Measurements from ENCODE around the gene NDUFS5. TPM values are rescaled to one million over a fixed set of nuclear protein-coding genes. Genes with fewer than 3 reads are reported as not detected.
"Not testable (repeated sequence)": the region's sequence is repeated elsewhere in the genome, so short reads cannot be mapped to it uniquely, and the experiment has no call there.

The NDUFS5 gene
- total RNA-seq, 1 donor = 272 TPM

DNA sequence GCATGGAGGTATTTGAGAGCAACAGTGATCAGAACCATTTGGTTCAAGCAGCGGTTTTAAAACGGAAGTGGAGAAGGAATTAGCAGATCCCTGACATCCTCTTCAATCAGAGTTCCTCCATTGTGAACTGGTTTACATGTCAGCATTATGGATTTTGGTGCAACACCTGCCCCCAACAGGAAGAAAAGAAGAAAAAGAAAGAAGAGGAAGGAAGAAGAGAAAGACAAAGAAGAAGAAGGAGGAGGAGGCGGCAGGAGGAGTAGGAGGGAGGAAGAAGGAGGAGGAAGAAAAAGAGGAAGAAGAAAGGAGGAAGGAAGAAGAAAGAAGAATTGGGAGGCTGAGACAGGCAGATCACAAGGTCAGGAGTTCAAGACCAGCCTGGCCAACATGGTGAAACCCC lies 17.4 kb downstream of the NDUFS5 start:
- H3K9me3 ChIP-seq (ENCODE audit: low read depth, low read length) = no peaks in the 10 kb centered on the region
- H3K27me3 ChIP-seq (ENCODE audit: insufficient read depth, low read length) = no peaks in the 10 kb centered on the region
- no peak overlapping the region for H3K4me3 ChIP-seq (ENCODE audit: low read length)
- H3K4me1 ChIP-seq (ENCODE audit: insufficient read depth, low read length) = peaks cover 7% of the 10 kb centered on the region

GRCh38 chr1:39044762-39045161 lies 18.6 kb downstream of the NDUFS5 start:
- Histone ChIP-seq H3K4me3 (ENCODE audit: low read length) (no peak overlapping the region), H3K27me3 (ENCODE audit: insufficient read depth, low read length) (no peaks in the 10 kb centered on the region), H3K9me3 (ENCODE audit: low read depth, low read length) (no peaks in the 10 kb centered on the region), H3K4me1 (ENCODE audit: insufficient read depth, low read length) (peaks cover 7% of the 10 kb centered on the region)

DNA sequence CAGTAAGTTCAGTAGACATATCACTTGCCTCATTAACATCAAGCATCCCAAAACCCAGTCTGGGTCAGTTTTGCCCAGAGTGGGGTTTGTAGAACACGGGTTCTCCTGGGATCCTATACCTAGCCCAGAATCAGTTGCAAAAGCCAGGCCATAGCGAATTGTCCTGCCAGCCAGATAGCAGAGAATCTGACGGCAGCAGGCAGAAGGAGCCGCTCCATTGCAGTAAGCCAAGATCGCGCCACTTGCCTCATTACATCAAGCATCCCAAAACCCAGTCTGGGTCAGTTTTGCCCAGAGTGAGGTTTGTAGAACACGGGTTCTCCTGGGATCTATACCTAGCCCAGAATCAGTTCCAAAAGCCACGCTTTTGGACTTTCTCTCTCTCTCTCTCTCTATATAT lies 19.1 kb downstream of the NDUFS5 start:
- Histone ChIP-seq H3K9me3 (ENCODE audit: low read depth, low read length) (no peaks in the 10 kb centered on the region), H3K4me3 (ENCODE audit: low read length) (no peak overlapping the region), H3K4me1 (ENCODE audit: insufficient read depth, low read length) (peaks cover 7% of the 10 kb centered on the region), H3K27me3 (ENCODE audit: insufficient read depth, low read length) (no peaks in the 10 kb centered on the region)

GRCh38 chr1:39046613-39047210 lies 20.6 kb downstream of the NDUFS5 start:
- no peaks in the 10 kb centered on the region for H3K27me3 ChIP-seq (ENCODE audit: insufficient read depth, low read length)
- H3K9me3 ChIP-seq (ENCODE audit: low read depth, low read length) = no peaks in the 10 kb centered on the region
- peaks cover 7% of the 10 kb centered on the region for H3K4me1 ChIP-seq (ENCODE audit: insufficient read depth, low read length)
- H3K4me3 ChIP-seq (ENCODE audit: low read length) = no peak overlapping the region

- no peaks in the 10 kb centered on the region for H3K27me3 ChIP-seq (ENCODE audit: insufficient read depth, low read length)
- H3K4me3 ChIP-seq (ENCODE audit: low read length) = no peak overlapping the region
- no peaks in the 10 kb centered on the region for H3K9me3 ChIP-seq (ENCODE audit: low read depth, low read length)
- peaks cover 7% of the 10 kb centered on the region for H3K4me1 ChIP-seq (ENCODE audit: insufficient read depth, low read length)
These were observed 21.5 kb downstream of the NDUFS5 start for GRCh38 chr1:39047374-39048229.

- no peaks in the 10 kb centered on the region for H3K27me3 ChIP-seq (ENCODE audit: insufficient read depth, low read length)
- H3K9me3 ChIP-seq (ENCODE audit: low read depth, low read length) = no peaks in the 10 kb centered on the region
- H3K4me3 ChIP-seq (ENCODE audit: low read length) = no peak overlapping the region
- peaks cover 5% of the 10 kb centered on the region for H3K4me1 ChIP-seq (ENCODE audit: insufficient read depth, low read length)
These were observed 22.7 kb downstream of the NDUFS5 start for GRCh38 chr1:39048745-39049370.

DNA sequence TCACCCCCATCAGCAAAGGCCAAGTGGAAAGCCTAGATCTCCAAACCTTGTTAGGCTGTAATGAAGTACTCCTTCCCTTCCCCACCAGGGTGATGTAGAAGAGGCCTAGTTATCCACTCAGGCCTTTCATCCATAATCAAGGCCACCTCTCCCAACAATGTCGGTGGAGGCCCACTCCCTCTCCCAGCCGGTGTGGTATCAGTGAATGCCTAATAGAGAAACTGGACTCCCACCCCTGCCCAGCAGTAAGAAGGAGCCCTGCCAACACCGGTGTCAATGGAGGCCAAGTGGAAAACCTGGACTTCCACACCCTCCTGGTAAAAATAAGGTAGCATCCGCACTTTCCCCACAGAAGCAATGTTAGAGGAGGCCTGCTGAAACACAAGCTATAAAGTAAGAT lies 23.9 kb downstream of the NDUFS5 start:
- Histone ChIP-seq H3K27me3 (ENCODE audit: insufficient read depth, low read length) (no peaks in the 10 kb centered on the region), H3K4me3 (ENCODE audit: low read length) (no peak overlapping the region), H3K4me1 (ENCODE audit: insufficient read depth, low read length) (no peaks in the 10 kb centered on the region), H3K9me3 (ENCODE audit: low read depth, low read length) (no peaks in the 10 kb centered on the region)

- not testable (repeated sequence) for H3K4me3 ChIP-seq (ENCODE audit: low read length); H3K9me3 ChIP-seq (ENCODE audit: low read depth, low read length); H3K27me3 ChIP-seq (ENCODE audit: insufficient read depth, low read length); H3K4me1 ChIP-seq (ENCODE audit: insufficient read depth, low read length)
These were observed 25.2 kb downstream of the NDUFS5 start for GRCh38 chr1:39051193-39051850.

- Histone ChIP-seq H3K4me3 (ENCODE audit: low read length) (no peak overlapping the region), H3K27me3 (ENCODE audit: insufficient read depth, low read length) (no peaks in the 10 kb centered on the region), H3K4me1 (ENCODE audit: insufficient read depth, low read length) (no peaks in the 10 kb centered on the region), H3K9me3 (ENCODE audit: low read depth, low read length) (no peaks in the 10 kb centered on the region)
These were observed 25.8 kb downstream of the NDUFS5 start for GRCh38 chr1:39051956-39052355.

GRCh38 chr1:39055213-39055710 lies 29.1 kb downstream of the NDUFS5 start:
- not testable (repeated sequence) for H3K4me3 ChIP-seq (ENCODE audit: low read length); H3K9me3 ChIP-seq (ENCODE audit: low read depth, low read length); H3K27me3 ChIP-seq (ENCODE audit: insufficient read depth, low read length); H3K4me1 ChIP-seq (ENCODE audit: insufficient read depth, low read length)

- H3K4me1 ChIP-seq (ENCODE audit: insufficient read depth, low read length); H3K9me3 ChIP-seq (ENCODE audit: low read depth, low read length); H3K4me3 ChIP-seq (ENCODE audit: low read length); H3K27me3 ChIP-seq (ENCODE audit: insufficient read depth, low read length): not testable (repeated sequence)
These were observed 35.4 kb downstream of the NDUFS5 start for GRCh38 chr1:39061516-39061915.

DNA sequence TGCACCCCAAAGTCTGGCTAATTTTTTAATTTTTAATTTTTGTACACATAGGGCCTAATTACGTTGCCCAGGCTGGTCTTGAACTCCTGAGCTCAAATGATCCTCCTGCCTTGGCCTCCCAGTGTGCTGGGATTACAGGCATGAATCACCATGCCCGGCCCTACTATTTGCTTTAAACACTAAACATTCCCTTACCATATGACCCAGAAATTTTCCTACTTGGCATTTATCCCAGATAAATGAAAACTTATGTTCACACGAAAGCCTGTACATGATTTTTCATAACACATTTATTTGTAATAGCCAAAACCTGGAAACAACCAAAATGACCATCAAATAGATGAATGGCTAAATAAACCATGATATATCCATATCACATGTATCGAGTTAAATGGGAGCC lies 35.8 kb downstream of the NDUFS5 start:
- Histone ChIP-seq H3K4me1 (ENCODE audit: insufficient read depth, low read length) (no peaks in the 10 kb centered on the region), H3K9me3 (ENCODE audit: low read depth, low read length) (no peaks in the 10 kb centered on the region), H3K27me3 (ENCODE audit: insufficient read depth, low read length) (no peaks in the 10 kb centered on the region), H3K4me3 (ENCODE audit: low read length) (no peak overlapping the region)

DNA sequence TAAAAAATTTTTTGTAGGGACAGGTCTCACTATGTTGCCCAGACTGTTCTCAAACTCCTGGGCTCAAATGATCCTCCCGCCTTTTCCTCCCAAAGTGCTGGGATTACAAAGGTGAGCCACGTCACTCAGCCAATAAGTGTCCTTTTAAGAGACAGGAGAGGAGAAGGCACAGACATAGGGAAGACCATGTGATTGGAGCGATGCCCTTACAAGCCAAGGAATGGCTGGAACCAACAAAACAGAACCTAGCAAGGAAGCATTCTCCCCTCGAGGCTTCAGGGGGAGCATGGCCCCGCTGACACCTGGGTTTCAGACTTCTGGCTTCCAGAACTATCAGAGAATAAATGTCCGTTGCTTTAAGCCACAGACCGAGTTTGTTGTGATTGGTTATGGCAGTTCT lies 37.0 kb downstream of the NDUFS5 start:
- H3K4me3 ChIP-seq (ENCODE audit: low read length) = no peak overlapping the region
- H3K4me1 ChIP-seq (ENCODE audit: insufficient read depth, low read length) = no peaks in the 10 kb centered on the region
- no peaks in the 10 kb centered on the region for H3K9me3 ChIP-seq (ENCODE audit: low read depth, low read length)
- H3K27me3 ChIP-seq (ENCODE audit: insufficient read depth, low read length) = no peaks in the 10 kb centered on the region

DNA sequence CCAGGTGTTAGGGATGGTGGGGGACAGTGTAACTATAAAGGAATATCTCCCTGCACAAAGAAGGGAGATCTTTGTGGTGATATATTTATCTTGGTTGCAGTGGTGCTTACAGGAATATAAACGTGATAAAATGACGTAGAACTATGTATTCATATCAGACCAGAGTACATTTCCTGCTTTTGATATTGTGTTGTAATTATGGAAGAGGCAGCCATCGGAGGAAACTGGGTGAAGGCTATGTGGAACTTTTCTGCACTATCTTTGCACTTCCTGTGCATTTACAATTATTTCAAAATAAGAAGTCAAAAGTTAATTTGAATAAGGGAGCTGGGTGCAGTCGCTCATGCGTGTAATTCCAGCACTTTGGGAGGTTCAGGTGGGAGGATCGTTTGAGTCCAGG lies 37.6 kb downstream of the NDUFS5 start:
- H3K9me3 ChIP-seq (ENCODE audit: low read depth, low read length) = no peaks in the 10 kb centered on the region
- H3K4me1 ChIP-seq (ENCODE audit: insufficient read depth, low read length) = no peaks in the 10 kb centered on the region
- H3K4me3 ChIP-seq (ENCODE audit: low read length) = no peak overlapping the region
- no peaks in the 10 kb centered on the region for H3K27me3 ChIP-seq (ENCODE audit: insufficient read depth, low read length)

DNA sequence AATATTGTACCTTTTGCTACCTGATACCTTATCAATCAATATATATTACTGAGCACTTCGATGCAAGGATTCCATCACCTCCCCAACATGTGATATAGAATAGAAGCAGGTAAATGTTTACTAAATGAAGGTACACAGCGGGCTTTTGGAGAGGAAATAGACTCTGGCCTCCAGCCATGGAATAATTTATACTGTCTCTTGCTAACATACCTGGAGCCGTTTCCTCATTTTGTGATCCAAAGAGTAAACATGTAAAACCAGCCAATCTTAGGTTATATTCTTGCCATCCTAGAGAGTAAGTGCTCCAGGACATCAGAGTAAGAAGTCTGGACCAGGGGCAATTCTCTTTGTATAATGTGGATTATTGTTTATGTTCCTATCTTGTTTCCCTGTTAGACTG lies 39.4 kb downstream of the NDUFS5 start:
- Histone ChIP-seq H3K4me1 (ENCODE audit: insufficient read depth, low read length) (no peaks in the 10 kb centered on the region), H3K9me3 (ENCODE audit: low read depth, low read length) (no peaks in the 10 kb centered on the region), H3K4me3 (ENCODE audit: low read length) (no peak overlapping the region), H3K27me3 (ENCODE audit: insufficient read depth, low read length) (no peaks in the 10 kb centered on the region)
